ENCODE measurements around the gene USB1.

USB1 gene, protein sequence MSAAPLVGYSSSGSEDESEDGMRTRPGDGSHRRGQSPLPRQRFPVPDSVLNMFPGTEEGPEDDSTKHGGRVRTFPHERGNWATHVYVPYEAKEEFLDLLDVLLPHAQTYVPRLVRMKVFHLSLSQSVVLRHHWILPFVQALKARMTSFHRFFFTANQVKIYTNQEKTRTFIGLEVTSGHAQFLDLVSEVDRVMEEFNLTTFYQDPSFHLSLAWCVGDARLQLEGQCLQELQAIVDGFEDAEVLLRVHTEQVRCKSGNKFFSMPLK

DNA sequence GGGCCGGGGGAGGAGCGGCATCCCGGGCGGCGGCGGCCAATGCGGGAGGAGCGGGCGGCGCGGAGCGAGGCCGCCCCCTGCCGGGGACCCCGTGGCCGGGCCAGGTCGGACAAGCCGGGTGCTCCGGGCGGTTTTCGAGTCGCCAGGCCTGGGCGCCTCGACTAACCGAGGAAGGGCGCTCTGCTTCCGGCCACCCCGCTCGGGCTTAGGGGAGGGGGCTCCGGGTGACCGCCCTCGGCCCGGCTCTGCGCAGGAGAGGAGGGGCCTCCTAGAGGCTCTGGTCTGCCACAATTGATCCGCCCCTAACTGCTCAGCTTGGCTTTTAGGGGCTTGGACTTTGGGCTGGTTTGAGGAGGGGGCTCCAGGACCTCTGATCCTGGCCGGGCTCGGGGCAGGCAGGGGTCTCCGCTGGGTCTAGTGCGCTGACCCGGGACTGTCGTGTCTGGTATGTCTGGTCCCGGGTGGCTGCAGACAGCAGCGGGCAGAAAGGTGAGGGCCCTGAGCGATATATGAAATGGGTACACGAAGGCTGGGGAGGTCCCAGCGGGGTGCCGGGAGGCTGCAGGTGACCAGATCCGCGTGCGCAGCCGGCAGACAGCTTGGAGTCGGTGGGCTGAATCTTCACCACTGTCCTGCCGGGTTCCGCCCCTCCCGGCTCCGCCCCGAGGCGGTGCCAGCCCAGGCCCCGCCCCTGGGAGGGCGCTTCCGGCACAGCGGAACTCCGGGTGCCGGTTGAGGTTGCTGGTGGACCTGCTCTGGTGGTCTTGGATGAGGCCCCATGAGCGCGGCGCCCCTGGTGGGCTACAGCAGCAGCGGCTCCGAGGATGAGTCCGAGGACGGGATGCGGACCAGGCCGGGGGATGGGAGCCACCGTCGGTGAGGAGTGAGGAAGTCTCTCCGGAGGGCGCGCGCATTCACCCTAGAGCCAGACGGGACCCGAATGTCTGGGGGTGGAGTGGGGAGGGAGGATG, at the start of gene USB1:
USB1 (plus strand) TSS at position 702 of the 971 bp plus-strand sequence; CDS start at position 779, 77 bp downstream.
- H3K4me3 Mint-ChIP-seq, result peak within 1 kb of the TSS; percentile 90
- no peaks in the 10 kb centered on the region for H3K9me3 Mint-ChIP-seq
- no peaks in the 10 kb centered on the region for H3K27me3 Mint-ChIP-seq (ENCODE audit: low read depth)
- peaks cover 23% of the 10 kb centered on the region for H3K36me3 Mint-ChIP-seq (ENCODE audit: low read depth)
- peaks cover 33% of the 10 kb centered on the region for H3K4me1 Mint-ChIP-seq (ENCODE audit: low read depth)
- H3K27ac Mint-ChIP-seq, result peak within 1 kb of the TSS; percentile 81

DNA sequence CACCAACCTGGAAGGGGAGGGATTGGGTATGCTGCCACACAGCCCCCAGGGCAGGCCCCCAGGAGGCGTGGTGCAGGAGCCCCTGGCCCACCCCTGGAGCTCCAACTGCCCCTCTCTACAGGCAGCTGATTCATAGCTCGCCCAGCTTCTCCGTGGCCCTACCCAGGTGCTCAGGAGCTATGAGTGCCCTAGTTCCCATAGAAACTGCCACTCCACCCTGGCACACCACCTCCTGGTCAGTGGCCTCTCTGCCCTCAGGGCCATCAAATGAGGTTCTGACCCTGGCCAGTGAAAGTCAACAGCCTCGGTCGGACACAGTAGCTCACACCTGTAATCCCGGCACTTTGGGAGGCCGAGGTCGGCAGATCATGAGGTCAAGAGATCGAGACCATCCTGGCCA, 48.3 kb upstream of the USB1 start:
- Mint-ChIP-seq H3K27ac (no peak overlapping the region), H3K4me1 (ENCODE audit: low read depth) (no peaks in the 10 kb centered on the region), H3K27me3 (ENCODE audit: low read depth) (no peaks in the 10 kb centered on the region), H3K36me3 (ENCODE audit: low read depth) (no peaks in the 10 kb centered on the region), H3K4me3 (no peak overlapping the region), H3K9me3 (no peaks in the 10 kb centered on the region)

DNA sequence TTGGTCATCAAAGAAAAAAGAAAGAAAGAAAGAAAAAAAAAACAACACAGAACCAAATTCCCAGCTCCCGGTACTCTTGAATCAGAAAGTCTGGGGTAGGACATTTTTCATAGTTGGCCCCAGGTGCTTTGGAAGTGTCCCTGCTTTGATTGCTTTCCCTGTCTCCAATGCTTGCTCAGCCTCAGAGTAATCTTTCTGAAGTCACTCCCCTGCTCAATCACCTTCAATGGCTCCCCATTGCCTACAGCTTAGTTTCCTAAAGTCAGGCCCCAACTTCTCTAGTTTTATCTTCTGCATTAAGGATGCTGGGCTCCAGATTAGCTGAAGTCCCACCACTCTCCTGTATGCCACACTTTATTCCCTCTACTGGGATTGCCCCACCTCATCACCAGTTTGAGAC, 47.4 kb upstream of the USB1 start:
- Mint-ChIP-seq H3K27me3 (ENCODE audit: low read depth) (no peaks in the 10 kb centered on the region), H3K27ac (no peak overlapping the region), H3K4me1 (ENCODE audit: low read depth) (no peaks in the 10 kb centered on the region), H3K9me3 (no peaks in the 10 kb centered on the region), H3K4me3 (no peak overlapping the region), H3K36me3 (ENCODE audit: low read depth) (no peaks in the 10 kb centered on the region)

DNA sequence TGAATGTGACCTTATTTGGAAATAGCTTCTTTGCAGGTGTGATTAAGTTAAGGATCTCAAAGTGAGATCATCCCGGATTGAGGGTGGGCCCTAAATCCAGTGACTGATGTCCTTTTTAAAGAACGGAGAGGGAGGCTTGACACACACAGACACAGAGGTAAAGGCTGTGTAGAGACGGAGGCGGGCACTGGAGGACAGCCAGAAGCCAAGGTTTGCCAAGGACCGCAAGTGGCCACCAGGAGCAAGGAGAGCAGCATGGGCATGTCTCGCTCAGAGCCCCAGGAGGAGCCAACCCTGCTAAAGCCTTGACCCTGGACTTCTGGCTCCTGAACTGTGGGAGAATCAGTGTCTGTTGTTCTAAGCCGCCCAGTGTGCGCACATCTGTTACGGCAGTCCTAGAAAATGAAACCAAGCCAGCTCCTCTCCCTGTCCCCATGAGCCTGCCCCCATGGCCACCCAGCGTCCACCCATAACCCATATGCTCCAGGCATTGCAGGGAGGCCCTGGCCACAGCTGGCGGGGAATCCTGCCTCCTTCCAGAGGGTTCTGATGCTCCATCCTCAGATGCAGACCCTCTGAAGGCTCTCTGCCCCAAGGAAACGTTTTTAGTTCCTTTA, 45.5 kb upstream of the USB1 start:
- no peaks in the 10 kb centered on the region for H3K36me3 Mint-ChIP-seq (ENCODE audit: low read depth)
- H3K4me3 Mint-ChIP-seq, result no peak overlapping the region
- no peaks in the 10 kb centered on the region for H3K4me1 Mint-ChIP-seq (ENCODE audit: low read depth)
- no peak overlapping the region for H3K27ac Mint-ChIP-seq
- no peaks in the 10 kb centered on the region for H3K9me3 Mint-ChIP-seq
- no peaks in the 10 kb centered on the region for H3K27me3 Mint-ChIP-seq (ENCODE audit: low read depth)

DNA sequence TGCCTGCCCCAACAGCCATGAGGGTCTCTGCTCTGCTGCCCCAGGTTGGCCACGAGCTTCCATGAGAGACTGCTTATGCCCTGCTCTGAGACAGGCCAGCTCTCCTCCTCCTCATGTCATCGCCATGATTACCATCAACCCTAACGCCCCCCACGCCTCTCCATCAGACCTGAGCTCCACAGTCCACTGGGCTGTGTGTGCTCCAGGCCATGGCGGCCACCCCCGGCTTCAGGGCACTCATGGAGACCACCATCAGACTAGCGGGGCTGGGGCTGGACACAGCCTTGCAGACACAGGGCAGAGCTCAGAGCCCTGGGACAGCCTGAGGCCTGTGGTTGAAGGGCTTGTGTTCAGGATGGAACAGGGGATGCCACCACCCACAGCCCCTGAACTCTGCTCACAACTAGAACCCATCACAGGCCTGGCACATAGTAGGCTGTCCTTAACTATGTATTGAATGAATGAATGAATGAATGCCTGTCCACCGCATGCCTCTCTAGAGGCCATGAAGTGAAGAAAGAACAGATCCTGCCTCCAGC, 44.9 kb upstream of the USB1 start:
- Mint-ChIP-seq H3K27me3 (ENCODE audit: low read depth) (no peaks in the 10 kb centered on the region), H3K27ac (no peak overlapping the region), H3K4me3 (no peak overlapping the region), H3K36me3 (ENCODE audit: low read depth) (no peaks in the 10 kb centered on the region), H3K9me3 (no peaks in the 10 kb centered on the region), H3K4me1 (ENCODE audit: low read depth) (no peaks in the 10 kb centered on the region)

DNA sequence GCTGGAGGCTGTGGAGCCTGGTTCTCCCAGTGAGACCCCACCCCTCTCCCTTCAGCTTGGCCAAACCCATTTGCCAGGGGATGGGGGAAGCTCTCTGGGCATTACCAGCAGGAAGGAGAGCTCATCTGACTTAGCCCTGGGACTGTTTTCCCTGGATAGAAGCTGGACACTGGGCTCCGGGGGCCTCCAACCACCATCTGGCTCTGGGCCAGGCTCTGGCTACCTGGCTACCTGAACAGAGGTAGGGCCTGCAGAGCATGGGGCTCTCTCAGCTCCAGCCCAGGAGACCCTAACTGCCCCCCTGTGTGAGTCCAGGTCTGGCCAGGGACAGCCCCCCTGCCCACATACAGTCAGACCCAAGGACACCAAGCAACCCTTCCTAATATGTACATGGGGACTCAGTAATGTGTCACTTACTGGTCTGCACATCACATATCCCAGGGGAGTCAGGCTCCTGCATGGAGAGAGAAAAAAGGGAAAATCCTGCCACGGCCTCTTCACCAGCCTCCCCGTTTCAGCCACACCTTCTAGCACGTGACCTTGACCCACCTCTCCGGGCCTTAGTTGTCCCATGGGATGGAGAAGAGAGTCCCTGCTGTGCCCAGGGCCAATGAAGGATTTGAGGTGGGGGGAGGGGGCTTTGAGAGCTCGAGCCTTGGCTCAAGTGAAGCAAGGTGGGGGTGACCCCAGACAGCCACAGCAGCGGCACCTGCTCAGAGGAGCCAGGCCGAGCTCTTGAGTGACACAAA, 44.1 kb upstream of the USB1 start:
- H3K4me1 Mint-ChIP-seq (ENCODE audit: low read depth), result no peaks in the 10 kb centered on the region
- no peaks in the 10 kb centered on the region for H3K36me3 Mint-ChIP-seq (ENCODE audit: low read depth)
- no peaks in the 10 kb centered on the region for H3K27me3 Mint-ChIP-seq (ENCODE audit: low read depth)
- H3K9me3 Mint-ChIP-seq, result no peaks in the 10 kb centered on the region
- no peak overlapping the region for H3K27ac Mint-ChIP-seq
- H3K4me3 Mint-ChIP-seq, result no peak overlapping the region

DNA sequence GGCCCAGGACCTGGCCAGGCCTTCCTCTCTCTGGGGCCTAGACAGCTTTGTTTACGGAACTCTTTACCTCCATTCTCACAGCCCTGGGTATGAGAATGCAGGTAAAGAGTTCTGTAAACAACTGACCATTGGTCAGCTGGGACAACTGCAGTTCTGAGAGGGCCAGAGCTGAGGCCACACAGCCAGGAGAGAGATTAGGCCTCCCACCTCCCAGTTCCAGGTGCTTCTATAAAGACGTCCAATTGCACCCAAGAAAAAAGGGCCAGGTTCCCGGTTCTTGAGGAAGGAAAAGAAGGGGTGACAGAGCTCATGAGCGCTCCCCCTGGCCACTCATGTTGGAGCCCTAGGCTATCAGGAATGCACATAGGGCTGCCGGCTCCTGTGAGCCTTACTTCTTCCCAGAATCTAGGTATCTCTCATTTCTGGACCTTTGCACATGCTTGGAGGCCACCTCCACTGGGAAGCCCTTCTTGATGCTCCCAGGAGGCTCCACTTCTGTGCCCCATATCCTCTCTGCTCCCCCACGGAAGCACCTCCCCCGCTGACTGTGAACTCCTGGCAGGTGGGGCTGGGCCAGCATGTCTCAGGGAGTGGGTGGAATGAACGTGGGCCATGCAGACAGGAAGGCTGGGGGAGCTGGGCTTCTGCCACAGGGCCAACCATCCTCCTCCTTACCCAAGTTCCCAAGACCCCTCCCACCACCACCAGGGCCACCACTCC, 43.4 kb upstream of the USB1 start:
- Mint-ChIP-seq H3K9me3 (no peaks in the 10 kb centered on the region), H3K4me1 (ENCODE audit: low read depth) (no peaks in the 10 kb centered on the region), H3K4me3 (no peak overlapping the region), H3K27me3 (ENCODE audit: low read depth) (no peaks in the 10 kb centered on the region), H3K27ac (no peak overlapping the region), H3K36me3 (ENCODE audit: low read depth) (no peaks in the 10 kb centered on the region)

DNA sequence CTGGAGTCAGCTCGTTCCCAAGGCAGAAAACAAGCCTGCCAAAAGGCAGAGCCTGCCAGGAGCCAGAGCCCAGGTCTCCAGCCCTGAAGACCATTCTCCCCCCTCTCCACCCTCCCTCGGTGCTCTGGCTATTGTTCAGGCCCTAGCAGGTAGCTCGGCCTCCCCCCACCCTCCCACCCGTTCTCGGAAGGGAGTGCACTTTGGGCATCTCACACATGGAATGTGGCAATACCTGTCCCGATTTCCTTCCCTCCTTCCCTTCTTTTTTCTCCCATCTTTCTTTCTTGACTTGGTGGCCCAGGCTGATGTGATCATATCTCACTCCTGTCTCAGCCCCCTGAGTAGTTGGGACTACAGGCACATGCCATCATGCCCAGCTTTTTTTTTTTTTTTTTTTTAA, 42.7 kb upstream of the USB1 start:
- no peak overlapping the region for H3K27ac Mint-ChIP-seq
- no peaks in the 10 kb centered on the region for H3K36me3 Mint-ChIP-seq (ENCODE audit: low read depth)
- H3K27me3 Mint-ChIP-seq (ENCODE audit: low read depth), result no peaks in the 10 kb centered on the region
- H3K4me1 Mint-ChIP-seq (ENCODE audit: low read depth), result no peaks in the 10 kb centered on the region
- H3K9me3 Mint-ChIP-seq, result no peaks in the 10 kb centered on the region
- H3K4me3 Mint-ChIP-seq, result no peak overlapping the region

DNA sequence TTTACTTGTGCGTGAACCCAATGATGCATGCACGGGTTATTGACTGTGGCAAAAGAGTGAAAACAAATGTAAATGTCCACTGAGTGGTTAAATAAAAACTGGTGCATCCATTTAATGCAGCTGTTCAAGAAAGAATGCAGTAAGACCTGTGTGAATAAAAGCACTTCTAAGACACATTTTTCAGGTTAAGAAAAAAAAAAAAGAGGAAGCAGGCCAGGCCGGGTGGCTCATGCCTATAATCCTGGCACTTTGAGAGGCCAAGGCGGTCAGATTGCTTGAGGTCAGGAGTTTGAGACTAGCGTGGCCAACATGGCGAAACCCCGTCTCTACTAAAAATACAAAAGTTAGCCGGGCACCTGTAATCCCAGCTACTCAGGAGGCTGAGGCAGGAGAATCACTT, 42.1 kb upstream of the USB1 start:
- Mint-ChIP-seq H3K27ac (no peak overlapping the region), H3K4me3 (no peak overlapping the region)

DNA sequence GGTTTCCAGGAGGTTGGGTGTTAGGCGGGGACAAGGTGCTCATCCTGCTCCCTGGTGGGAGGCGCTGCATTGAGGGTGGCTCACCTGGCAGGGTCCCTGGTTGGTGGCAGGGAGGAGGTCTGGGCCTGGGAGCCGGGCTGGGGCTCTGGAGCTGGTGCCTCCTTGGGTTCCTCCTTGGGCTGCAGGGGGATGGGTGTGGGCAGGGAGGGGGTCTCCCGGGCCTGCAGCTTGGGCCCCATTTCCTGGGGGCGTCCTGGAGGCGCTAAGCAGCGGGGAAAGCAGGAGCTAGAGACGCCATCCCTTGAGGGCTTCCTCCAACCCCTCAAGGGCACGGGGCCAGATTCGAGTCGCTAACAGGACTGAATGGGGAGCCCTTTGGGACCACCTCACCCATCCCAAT, 41.4 kb upstream of the USB1 start:
- Mint-ChIP-seq H3K4me3 (no peak overlapping the region), H3K27ac (no peak overlapping the region), H3K9me3 (no peaks in the 10 kb centered on the region), H3K36me3 (ENCODE audit: low read depth) (no peaks in the 10 kb centered on the region), H3K27me3 (ENCODE audit: low read depth) (no peaks in the 10 kb centered on the region), H3K4me1 (ENCODE audit: low read depth) (no peaks in the 10 kb centered on the region)

More for the DNA sequence above, 42.1 kb upstream of the USB1 start:
- H3K36me3 Mint-ChIP-seq (ENCODE audit: low read depth), result no peaks in the 10 kb centered on the region
- no peaks in the 10 kb centered on the region for H3K27me3 Mint-ChIP-seq (ENCODE audit: low read depth)
- no peaks in the 10 kb centered on the region for H3K4me1 Mint-ChIP-seq (ENCODE audit: low read depth)
- H3K9me3 Mint-ChIP-seq, result no peaks in the 10 kb centered on the region

DNA sequence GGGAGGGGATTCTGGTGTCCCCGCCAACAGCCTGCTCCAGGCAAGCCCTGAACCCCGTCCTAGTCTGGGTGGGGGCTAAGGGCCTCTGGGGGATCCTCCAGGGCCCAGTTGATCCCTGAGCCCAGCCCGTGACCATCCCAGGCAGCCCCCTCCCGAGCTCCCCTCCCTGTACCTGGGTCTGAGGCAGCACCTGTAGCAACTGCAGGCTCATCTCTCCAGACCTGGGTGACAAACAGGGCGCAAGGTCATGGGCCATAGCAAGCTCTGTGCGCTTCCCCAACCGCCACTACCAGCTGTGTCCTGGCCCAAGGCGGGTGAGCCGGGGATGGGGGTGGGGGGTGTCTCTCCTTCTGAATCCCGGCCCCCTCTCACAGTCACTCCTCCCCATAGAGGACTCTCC, 40.9 kb upstream of the USB1 start:
- H3K36me3 Mint-ChIP-seq (ENCODE audit: low read depth), result no peaks in the 10 kb centered on the region
- no peaks in the 10 kb centered on the region for H3K27me3 Mint-ChIP-seq (ENCODE audit: low read depth)
- H3K4me1 Mint-ChIP-seq (ENCODE audit: low read depth), result no peaks in the 10 kb centered on the region
- H3K27ac Mint-ChIP-seq, result no peak overlapping the region
- no peak overlapping the region for H3K4me3 Mint-ChIP-seq
- H3K9me3 Mint-ChIP-seq, result no peaks in the 10 kb centered on the region

DNA sequence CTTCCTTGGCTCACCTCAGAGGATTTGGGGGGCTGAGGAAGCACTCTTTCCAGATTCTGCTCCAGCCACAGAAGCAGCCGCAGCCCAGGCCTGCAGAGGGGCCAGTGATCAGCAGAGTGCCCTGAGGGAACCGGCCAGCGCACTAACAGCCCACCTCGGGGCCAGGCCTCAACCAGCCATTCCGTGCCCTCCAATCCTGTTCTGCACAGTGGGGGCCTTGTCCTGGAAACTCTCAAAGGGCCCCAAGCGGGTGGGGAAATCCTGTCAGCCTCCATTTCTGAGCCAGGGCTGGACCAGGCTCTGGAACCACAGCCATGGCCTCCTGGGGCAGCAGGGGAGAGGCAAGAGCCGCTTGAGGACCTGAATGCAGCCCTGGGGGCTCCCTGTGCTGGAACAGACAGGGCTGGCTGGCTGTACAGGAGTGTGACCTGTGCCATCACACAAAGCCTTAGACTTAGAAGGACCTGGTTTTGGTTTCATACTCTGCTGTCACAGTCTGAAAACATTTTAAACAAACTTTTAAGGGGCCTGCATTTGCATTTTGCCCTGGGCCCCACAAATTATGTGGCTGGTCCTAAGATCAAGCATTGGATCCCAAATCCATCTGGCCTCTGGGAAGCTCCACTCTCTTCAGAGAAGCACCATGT, 40.3 kb upstream of the USB1 start:
- Mint-ChIP-seq H3K27ac (no peak overlapping the region), H3K27me3 (ENCODE audit: low read depth) (no peaks in the 10 kb centered on the region), H3K4me3 (no peak overlapping the region), H3K9me3 (no peaks in the 10 kb centered on the region), H3K36me3 (ENCODE audit: low read depth) (no peaks in the 10 kb centered on the region), H3K4me1 (ENCODE audit: low read depth) (no peaks in the 10 kb centered on the region)

DNA sequence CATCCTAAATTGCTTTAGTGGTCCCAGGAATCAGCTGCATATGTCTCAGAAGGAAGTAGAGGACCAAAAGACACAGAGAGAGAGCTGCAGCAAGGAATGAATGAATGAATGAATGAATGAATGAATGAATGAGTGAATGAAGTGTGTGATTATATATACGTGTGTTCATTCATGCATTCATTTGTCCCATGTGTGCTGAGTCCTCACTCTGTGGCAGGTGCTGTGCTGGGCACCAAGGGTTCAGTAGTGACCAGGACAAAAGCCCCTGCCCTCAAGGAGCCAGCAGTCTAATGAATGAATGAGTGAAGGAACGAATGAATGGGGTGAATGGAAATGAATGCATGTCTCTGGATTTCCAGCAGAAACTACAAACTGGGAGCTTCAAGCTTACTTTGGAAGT, 39.7 kb upstream of the USB1 start:
- Mint-ChIP-seq H3K4me3 (no peak overlapping the region), H3K9me3 (no peaks in the 10 kb centered on the region), H3K4me1 (ENCODE audit: low read depth) (no peaks in the 10 kb centered on the region), H3K27me3 (ENCODE audit: low read depth) (no peaks in the 10 kb centered on the region), H3K36me3 (ENCODE audit: low read depth) (no peaks in the 10 kb centered on the region), H3K27ac (no peak overlapping the region)

Measured in T-helper 1 cell treated with Interleukin-12 subunit alpha and Interleukin-12 subunit beta and Interleukin-4 antibody, amounts not matched to agents 30 μg/mL and 1 μg/mL, for 36 hours (primary cell).